Measurements from ENCODE around the gene PTDSS2. TPM values are rescaled to one million over a fixed set of nuclear protein-coding genes. Genes with fewer than 3 reads are reported as not detected.
A peak's percentile ranks its signal among the peaks of the same experiment; 100 is the strongest.

The PTDSS2 gene
- total RNA-seq, 1 experiment from 2014 or later = 78.1 TPM

GRCh38 chr11:498297-499181 is 48.5 kb downstream of the PTDSS2 start:
- no peak for DNase-seq (ENCODE audit: low spot score)
- in situ Hi-C loops (cut with HindIII; ENCODE audit: low sequenced_read_pairs) = no loop called here

GRCh38 chr11:499201-500076 is 49.4 kb downstream of the PTDSS2 start:
- in situ Hi-C loops (cut with HindIII; ENCODE audit: low sequenced_read_pairs) = no loop called here
- DNase-seq (ENCODE audit: low spot score) = no peak

GRCh38 chr11:501001-501682 is 51.1 kb downstream of the PTDSS2 start:
- in situ Hi-C loops (cut with HindIII; ENCODE audit: low sequenced_read_pairs) = no loop called here
- no peak for DNase-seq (ENCODE audit: low spot score)

DNA sequence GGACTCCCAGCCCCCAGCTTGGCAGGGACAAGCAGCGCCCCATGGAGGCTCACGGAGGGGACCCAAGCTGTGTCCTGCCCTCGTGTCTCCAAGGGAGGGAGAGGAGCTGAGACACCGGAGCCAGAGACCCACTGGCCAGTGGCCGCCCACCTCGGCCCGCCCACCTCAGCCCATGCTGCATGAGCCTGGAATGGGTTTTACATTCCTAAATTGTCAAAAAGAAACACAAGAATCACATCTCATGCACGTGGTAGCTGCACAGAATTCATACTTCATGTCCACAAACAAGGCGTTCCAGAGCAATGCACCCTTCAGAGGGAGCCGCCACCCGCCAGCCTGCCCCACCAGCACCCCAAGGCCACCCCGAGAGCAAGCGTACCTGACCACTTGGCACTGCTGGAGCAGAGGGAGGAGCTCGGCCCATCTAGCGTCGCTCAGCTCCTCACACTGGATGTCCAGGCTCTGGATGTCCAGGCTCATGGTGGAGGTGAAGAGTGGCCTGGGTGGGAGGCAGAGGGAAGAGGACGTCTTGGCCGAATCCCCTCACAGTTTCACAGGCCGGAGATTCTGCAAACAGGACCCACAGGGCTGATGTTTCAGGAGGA is 51.7 kb downstream of the PTDSS2 start:
- DNase-seq (ENCODE audit: low spot score) = no peak
- in situ Hi-C loops (cut with HindIII; ENCODE audit: low sequenced_read_pairs) = no loop called here

- no peak for DNase-seq (ENCODE audit: low spot score)
- in situ Hi-C loops (cut with HindIII; ENCODE audit: low sequenced_read_pairs) = no loop called here
These were observed 52.5 kb downstream of the PTDSS2 start for GRCh38 chr11:502288-503178.

DNA sequence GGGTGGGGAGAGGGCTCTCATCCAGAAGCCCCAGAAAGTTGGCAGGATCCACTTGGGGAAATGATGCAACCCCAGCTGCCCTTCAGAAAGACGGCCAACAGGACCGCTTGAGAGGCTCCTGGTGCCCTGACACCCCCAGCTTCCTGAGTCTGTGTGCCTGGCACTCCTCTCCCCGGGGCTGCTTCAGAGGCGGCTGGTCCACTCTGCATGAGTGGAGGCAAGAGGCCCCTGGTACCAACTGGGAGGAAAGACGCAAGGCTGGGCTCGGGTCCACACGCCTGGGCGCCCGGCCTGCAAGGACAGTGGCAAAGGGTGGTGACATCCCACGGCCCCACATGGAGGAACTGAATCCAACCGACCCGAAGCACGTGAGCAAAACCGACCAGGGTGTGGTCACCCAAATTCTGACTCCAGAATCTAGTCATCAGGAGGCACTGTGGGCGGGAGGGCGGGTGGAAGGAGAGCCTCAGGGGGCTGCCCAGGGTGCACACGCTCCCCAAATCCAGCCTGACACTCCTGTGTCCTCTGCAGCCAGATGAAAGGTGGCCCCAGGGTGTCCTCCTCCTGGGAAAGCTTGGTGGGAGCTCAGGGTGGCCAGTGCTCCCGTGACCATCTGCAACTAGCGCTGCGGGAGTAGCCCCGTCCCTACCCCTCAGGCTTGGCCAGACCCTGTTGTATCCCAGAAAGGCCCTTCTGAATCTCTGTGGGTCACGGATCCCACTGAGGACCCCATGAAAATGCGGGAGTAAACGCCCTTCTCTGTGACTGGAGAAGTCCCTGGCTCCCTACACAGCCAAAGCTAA is 53.3 kb downstream of the PTDSS2 start:
- DNase-seq (ENCODE audit: low spot score) = peak; percentile 37
- in situ Hi-C loops (cut with HindIII; ENCODE audit: low sequenced_read_pairs) = no loop called here

- in situ Hi-C loops (cut with HindIII; ENCODE audit: low sequenced_read_pairs) = no loop called here
- DNase-seq (ENCODE audit: low spot score) = no peak
These were observed 54.2 kb downstream of the PTDSS2 start for GRCh38 chr11:504053-504993.

GRCh38 chr11:504994-505344 is 54.9 kb downstream of the PTDSS2 start:
- in situ Hi-C loops (cut with HindIII; ENCODE audit: low sequenced_read_pairs) = no loop called here
- no peak for DNase-seq (ENCODE audit: low spot score)

DNA sequence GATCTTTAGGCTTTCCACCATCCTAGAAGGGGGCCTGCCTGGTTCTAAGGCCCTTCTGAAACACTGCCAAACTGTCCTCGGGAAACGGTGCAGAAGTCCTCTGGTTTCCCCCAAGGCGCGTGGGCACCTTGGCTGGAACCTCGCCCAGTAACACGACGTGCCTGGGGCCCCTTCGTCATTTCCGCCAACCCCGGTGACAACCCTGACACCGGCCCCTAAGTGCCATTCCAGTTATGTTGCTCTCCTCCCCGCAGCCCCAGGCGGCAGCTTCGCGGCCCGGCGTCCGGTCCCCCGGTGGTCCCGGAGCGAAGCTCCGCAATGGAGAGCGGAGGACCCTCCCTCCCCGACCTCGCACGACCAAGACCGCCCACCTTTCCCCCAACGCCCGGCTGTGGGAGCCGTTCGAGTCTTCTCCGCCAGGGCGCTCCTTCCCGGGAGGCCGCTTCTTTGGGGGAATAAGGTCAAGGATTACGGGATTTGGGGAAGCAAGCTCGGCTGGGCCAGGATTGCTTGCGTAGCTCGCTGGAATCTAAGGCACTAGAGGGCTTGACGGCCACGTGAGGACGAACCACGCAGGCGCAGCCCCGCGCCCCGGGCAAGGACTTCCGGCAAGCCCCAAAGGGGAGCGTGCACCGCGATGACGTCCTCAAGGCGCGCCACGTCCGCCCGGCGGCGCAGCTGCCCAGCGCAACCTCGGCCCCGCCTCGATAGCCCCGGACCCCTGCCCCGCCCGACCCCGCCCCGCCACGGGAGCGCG is 56.3 kb downstream of the PTDSS2 start:
- in situ Hi-C loops (cut with HindIII; ENCODE audit: low sequenced_read_pairs) = no loop called here

GRCh38 chr11:506995-507726 is 57.1 kb downstream of the PTDSS2 start, which contains the start of gene RNH1:
Gene RNH1 (minus strand): TSS chr11:507242. CDS start chr11:502162, 5,080 bp downstream.
- in situ Hi-C loops (cut with HindIII; ENCODE audit: low sequenced_read_pairs) = no loop called here
- peak; percentile 91 for DNase-seq (ENCODE audit: low spot score)

More for the DNA sequence above, 56.3 kb downstream of the PTDSS2 start:
- peak; percentile 94 for DNase-seq (ENCODE audit: low spot score)

- in situ Hi-C loops (cut with HindIII; ENCODE audit: low sequenced_read_pairs) = no loop called here
- DNase-seq (ENCODE audit: low spot score) = no peak
These were observed 57.8 kb downstream of the PTDSS2 start for GRCh38 chr11:507727-508515.

- in situ Hi-C loops (cut with HindIII; ENCODE audit: low sequenced_read_pairs) = no loop called here
- no peak for DNase-seq (ENCODE audit: low spot score)
These were observed 58.9 kb downstream of the PTDSS2 start for GRCh38 chr11:508956-509355.

DNA sequence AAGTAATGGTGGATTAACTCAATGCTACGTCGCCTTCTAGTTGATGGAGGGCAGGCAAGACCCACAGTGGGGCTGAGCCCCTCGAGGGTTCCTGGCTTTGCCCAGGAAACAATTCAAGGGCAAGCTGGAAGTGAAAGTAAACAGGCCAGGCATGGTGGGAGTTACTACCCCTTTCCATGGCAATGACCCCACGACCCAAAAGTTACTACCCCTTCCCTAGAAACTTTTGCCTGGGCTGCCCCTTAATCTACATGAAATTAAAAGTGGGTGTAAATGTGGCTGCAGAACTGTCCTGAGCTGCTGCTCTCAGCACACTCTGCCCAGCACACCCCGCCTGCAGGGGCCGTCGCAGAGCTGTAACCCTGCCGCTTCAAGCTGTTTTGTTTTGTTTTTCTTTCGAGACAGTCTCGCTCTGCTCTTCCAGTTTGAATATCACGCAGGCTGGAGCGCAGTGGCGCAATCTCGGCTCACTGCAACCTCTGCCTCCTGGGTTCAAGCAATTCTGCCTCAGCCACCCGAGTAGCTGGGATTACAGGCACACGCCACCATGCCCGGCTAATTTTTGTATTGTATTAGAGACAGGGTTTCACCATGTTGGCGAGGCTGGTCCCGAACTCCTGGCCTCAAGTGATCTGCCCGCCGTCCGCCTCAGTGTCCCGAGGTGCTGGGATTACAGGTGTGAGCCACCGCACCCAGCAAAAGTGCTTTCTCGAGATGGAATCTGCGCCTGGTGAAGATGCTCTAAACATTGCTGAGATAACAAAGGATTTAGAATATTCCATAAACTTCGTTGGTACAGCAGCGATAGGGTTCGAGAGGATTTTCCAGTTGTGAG is 62.9 kb downstream of the PTDSS2 start:
- DNase-seq (ENCODE audit: low spot score) = no peak
- in situ Hi-C loops (cut with HindIII; ENCODE audit: low sequenced_read_pairs) = no loop called here

DNA sequence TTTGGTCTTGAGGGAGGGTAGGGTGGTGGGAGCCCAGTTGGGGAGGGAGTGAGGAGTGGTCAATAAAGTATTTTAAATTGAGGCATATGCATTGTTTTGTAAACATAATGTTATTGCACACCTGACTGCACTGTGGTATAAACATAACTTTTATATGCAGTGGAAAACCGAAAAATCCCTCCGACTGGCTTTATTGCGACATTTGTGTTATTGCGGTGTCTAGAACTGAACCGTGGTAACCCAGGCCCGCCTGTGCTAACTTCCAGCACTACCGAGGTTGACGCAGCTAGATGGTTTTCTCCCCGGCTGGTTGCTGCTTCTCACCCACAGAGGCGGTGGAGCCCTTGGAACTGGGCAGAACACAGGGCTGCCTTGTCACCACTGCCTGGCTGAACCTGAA is 64.5 kb downstream of the PTDSS2 start:
- in situ Hi-C loops (cut with HindIII; ENCODE audit: low sequenced_read_pairs) = no loop called here
- DNase-seq (ENCODE audit: low spot score) = no peak
